OCI-LY1 (cell line): ENCODE data around the gene PNRC2.

Experiments used
- H2AFZ ChIP-seq: fragments of 200-600 bp; sonication (generic), shearing (Covaris generic); 2 replicates; pipeline ENCODE4 v1.6.0; 2014; ENCODE audit warnings: antibody characterized with exemption, mild to moderate bottlenecking, low read length
- H3F3A ChIP-seq: fragments of 200-600 bp; sonication (generic), shearing (Covaris generic); 2 replicates; pipeline ENCODE4 v1.6.0; 2014; ENCODE audit warnings: mild to moderate bottlenecking, antibody characterized with exemption, low read length, moderate library complexity; ENCODE audit not compliant: insufficient read depth
- H3K27ac ChIP-seq: fragments of 200-600 bp; sonication (generic); 2 replicates; pipeline ENCODE4 v1.5.1; 2014; ENCODE audit warnings: low read length, mixed run types, mild to moderate bottlenecking, low read depth; ENCODE audit not compliant: poor library complexity, severe bottlenecking
- H3K27me3 ChIP-seq: fragments of 200-600 bp; sonication (generic); 2 replicates; pipeline ENCODE4 v1.6.0; 2014; ENCODE audit warnings: antibody characterized with exemption, mild to moderate bottlenecking, low read length, moderate library complexity; ENCODE audit not compliant: insufficient read depth
- H3K36me3 ChIP-seq: fragments of 200-600 bp; sonication (generic); 2 replicates; pipeline ENCODE4 v1.6.1; 2014; ENCODE audit warnings: mild to moderate bottlenecking, antibody characterized with exemption, low read length, moderate library complexity, mixed read lengths; ENCODE audit not compliant: insufficient read depth
- H3K4me1 ChIP-seq: fragments of 200-600 bp; sonication (generic); 2 replicates; pipeline ENCODE4 v1.5.1; 2014; ENCODE audit warnings: mild to moderate bottlenecking, low read length, moderate library complexity; ENCODE audit not compliant: insufficient read depth, severe bottlenecking
- H3K4me2 ChIP-seq: fragments of 200-600 bp; sonication (generic), shearing (Covaris generic); 2 replicates; pipeline ENCODE4 v1.6.1; 2014; ENCODE audit warnings: low read length
- H3K4me3 ChIP-seq: fragments of 200-600 bp; sonication (generic); 2 replicates; pipeline ENCODE4 v1.5.1; 2014; ENCODE audit warnings: low read length, low read depth, mild to moderate bottlenecking, mixed read lengths; ENCODE audit not compliant: poor library complexity, severe bottlenecking
- H3K79me2 ChIP-seq: fragments of 200-600 bp; shearing (Covaris generic); 2 replicates; pipeline ENCODE4 v1.6.1; 2016; ENCODE audit warnings: mixed run types, low read length, mixed read lengths; ENCODE audit not compliant: insufficient read depth
- H3K9ac ChIP-seq: fragments of 200-600 bp; sonication (generic), shearing (Covaris generic); 2 replicates; pipeline ENCODE4 v1.6.1; 2014; ENCODE audit warnings: mild to moderate bottlenecking, low read length, mixed read lengths
- H3K9me2 ChIP-seq: fragments of 200-600 bp; sonication (generic), shearing (Covaris generic); 2 replicates; pipeline ENCODE4 v1.6.1; 2014; ENCODE audit warnings: low read depth, mild to moderate bottlenecking, low read length, mixed read lengths
- H3K9me3 ChIP-seq: fragments of 200-600 bp; shearing (Covaris generic); 2 replicates; pipeline ENCODE4 v1.6.1; 2014; ENCODE audit warnings: low read length, mixed read lengths
- H4K20me1 ChIP-seq: fragments of 200-600 bp; sonication (generic), shearing (Covaris generic); 2 replicates; pipeline ENCODE4 v1.6.0; 2016; ENCODE audit warnings: mild to moderate bottlenecking, low read length; ENCODE audit not compliant: insufficient read depth
- EZH2 ChIP-seq: fragments of 200-600 bp; sonication (generic), shearing (Covaris generic); IDR thresholded peaks from 2 replicates; pipeline ENCODE4 v1.8.0; 2017; ENCODE audit warnings: borderline replicate concordance, mixed run types, mild to moderate bottlenecking, antibody characterized with exemption, low read length, moderate library complexity, mixed read lengths
- TF ChIP-seq, protein P1 (sequence below): fragments of 200-600 bp; sonication (generic), shearing (Covaris generic); IDR thresholded peaks from 2 replicates; pipeline ENCODE4 v1.5.1; 2017; ENCODE audit warnings: mild to moderate bottlenecking, antibody characterized with exemption, low read length, moderate library complexity, mixed read lengths

Gene PNRC2

DNA sequence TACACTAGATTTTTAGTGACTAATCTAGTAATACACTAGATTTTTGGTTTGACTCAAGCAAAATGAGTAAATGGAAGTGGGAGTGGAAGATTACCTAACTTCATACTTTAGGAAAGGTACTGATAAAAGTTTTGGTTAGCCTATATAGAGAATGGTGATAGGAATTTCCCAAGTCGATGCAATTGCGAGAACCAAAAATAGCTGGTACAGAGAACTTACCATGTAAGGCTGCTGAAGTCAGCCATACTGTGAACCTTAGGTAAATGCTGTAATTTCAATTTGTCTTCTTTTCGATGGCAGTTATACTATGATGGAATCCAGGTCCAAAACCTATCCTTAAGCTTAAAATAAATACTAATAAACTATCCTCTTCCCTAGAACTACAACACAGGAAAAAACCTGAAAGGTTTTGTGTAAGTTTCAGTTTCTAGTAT is 4.6 kb downstream of the PNRC2 start:
- Histone ChIP-seq H3K27me3 (no peaks in the 10 kb centered on the region), H3K4me1 (peaks cover 42% of the 10 kb centered on the region), H3K79me2 (peaks cover 20% of the 10 kb centered on the region), H2AFZ (no peak overlapping the region), H3K9me2 (no peaks in the 10 kb centered on the region), H3K27ac (peak overlapping the region; percentile 43), H3K36me3 (peaks cover 86% of the 10 kb centered on the region), H3K4me3 (no peak overlapping the region), H3K9me3 (no peaks in the 10 kb centered on the region), H4K20me1 (no peaks in the 10 kb centered on the region), H3K4me2 (no peak overlapping the region), H3K9ac (no peak overlapping the region), H3F3A (peaks cover 46% of the 10 kb centered on the region)
- no peak for TF ChIP-seq EZH2
- TF ChIP-seq, protein P1, sequence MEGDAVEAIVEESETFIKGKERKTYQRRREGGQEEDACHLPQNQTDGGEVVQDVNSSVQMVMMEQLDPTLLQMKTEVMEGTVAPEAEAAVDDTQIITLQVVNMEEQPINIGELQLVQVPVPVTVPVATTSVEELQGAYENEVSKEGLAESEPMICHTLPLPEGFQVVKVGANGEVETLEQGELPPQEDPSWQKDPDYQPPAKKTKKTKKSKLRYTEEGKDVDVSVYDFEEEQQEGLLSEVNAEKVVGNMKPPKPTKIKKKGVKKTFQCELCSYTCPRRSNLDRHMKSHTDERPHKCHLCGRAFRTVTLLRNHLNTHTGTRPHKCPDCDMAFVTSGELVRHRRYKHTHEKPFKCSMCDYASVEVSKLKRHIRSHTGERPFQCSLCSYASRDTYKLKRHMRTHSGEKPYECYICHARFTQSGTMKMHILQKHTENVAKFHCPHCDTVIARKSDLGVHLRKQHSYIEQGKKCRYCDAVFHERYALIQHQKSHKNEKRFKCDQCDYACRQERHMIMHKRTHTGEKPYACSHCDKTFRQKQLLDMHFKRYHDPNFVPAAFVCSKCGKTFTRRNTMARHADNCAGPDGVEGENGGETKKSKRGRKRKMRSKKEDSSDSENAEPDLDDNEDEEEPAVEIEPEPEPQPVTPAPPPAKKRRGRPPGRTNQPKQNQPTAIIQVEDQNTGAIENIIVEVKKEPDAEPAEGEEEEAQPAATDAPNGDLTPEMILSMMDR, result no peak

DNA sequence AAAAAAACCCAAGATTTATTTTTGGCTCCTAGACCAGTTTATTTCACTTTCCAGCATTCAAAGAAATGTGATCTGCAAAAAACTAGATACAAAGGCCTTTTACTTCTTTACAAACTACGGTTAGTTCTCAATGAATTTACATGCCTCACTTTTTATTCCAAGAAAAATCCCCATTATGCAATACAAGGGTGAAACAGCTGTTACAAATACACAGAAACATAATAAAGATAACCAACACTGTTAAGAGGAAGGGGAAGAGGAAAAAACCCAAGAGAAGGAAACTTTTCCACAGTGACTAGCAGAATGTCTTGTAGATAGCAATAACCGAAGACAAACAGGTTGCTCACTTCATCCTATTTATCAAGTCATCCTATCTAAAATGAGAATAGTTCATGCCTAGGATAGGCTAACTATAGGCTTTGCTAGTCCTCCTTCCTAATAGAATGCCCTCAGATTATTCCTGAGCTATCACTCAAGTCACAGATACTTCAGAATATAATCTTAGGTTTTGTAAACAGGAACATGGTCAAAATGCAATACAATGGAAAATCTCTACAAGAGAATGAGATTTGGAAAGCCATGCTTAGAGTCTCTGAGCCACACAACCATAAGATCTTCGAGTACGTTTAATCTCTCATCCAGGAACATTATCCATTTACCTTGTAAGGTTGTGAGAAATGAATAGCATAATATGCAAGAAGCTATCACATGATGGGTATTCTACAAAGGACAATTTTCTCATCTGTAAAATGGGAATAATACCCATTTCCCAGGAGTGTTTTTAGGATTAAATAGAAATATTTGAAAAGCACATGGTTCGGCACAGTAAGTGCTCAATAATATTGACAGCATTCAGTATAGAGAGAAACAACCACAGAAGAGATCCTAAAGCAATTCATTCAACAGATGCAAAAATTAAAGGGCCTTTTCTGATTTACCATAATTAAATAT is 5.4 kb downstream of the PNRC2 start:
- no peaks in the 10 kb centered on the region for H4K20me1 ChIP-seq
- H3K9me3 ChIP-seq, result no peaks in the 10 kb centered on the region
- H3K79me2 ChIP-seq, result peaks cover 18% of the 10 kb centered on the region
- H3F3A ChIP-seq, result peaks cover 46% of the 10 kb centered on the region
- no peaks in the 10 kb centered on the region for H3K9me2 ChIP-seq
- H3K4me2 ChIP-seq, result no peak overlapping the region
- peaks cover 92% of the 10 kb centered on the region for H3K36me3 ChIP-seq
- TF ChIP-seq, protein P1, result no peak
- TF ChIP-seq EZH2, result no peak
- H2AFZ ChIP-seq, result no peak overlapping the region
- H3K27ac ChIP-seq, result peak overlapping the region; percentile 43
- H3K4me1 ChIP-seq, result peaks cover 42% of the 10 kb centered on the region
- no peaks in the 10 kb centered on the region for H3K27me3 ChIP-seq
- H3K4me3 ChIP-seq, result no peak overlapping the region
- H3K9ac ChIP-seq, result no peak overlapping the region

DNA sequence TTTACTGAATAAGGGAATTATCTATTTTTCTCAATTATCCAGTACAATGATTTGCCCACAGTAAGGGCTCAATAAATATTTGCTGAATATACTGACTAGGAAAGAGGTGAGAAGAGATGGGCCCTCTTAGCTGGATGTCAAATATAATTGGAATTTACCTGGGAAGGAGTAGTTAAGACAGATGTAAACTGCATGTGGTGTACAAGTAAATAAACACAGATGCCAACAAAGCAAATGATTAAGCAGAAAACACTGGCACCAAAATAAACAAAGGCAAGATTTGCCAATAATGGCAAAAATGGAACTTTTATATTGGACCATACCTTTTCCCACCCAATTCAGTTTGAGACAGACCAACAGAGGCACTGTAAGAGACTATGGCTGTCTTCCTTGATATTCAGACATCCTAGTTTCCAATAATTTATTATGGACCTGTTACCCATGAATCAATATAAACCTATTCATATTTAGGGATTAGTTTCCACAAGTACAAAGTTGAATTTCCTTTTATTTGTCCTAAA is 7.4 kb downstream of the PNRC2 start:
- TF ChIP-seq, protein P1, result no peak
- TF ChIP-seq EZH2, result no peak
- H3K79me2 ChIP-seq, result peaks cover 4% of the 10 kb centered on the region; the same call in 1 of the 2 replicates
- H3F3A ChIP-seq, result peaks cover 46% of the 10 kb centered on the region
- H3K4me2 ChIP-seq, result no peak overlapping the region
- peaks cover 29% of the 10 kb centered on the region for H3K4me1 ChIP-seq
- H3K9ac ChIP-seq, result no peak overlapping the region
- H4K20me1 ChIP-seq, result no peaks in the 10 kb centered on the region
- peaks cover 92% of the 10 kb centered on the region for H3K36me3 ChIP-seq
- H2AFZ ChIP-seq, result no peak overlapping the region
- no peaks in the 10 kb centered on the region for H3K9me3 ChIP-seq
- H3K9me2 ChIP-seq, result no peaks in the 10 kb centered on the region
- no peaks in the 10 kb centered on the region for H3K27me3 ChIP-seq
- no peak overlapping the region for H3K4me3 ChIP-seq
- no peak overlapping the region for H3K27ac ChIP-seq
